Sigmoid colon (tissue), 7 donors: Measurements from ENCODE around the gene FAM227B. TPM values are rescaled to one million over a fixed set of nuclear protein-coding genes. Genes with fewer than 3 reads are reported as not detected.

ENCODE experiments used
- DNase-seq: peaks from one replicate; pipeline ENCODE4 v3.0.0-alpha.2; 2019
- H3K27ac ChIP-seq, 4 donors: fragments of 200-600 bp; sonication (generic); one replicate each; pipeline ENCODE4 v1.5.1; 2016 to 2019; ENCODE audit warnings: mild to moderate bottlenecking in 1 of 4
- H3K27me3 ChIP-seq, 3 donors: fragments of 200-600 bp; sonication (generic); one replicate each; pipeline ENCODE4 v1.5.1; 2019; ENCODE audit warnings: mild to moderate bottlenecking in 1 of 3
- H3K36me3 ChIP-seq, 4 donors: fragments of 200-600 bp; sonication (generic); one replicate each; pipeline ENCODE4 v1.5.1; 2016 to 2019
- H3K4me1 ChIP-seq, 4 donors: fragments of 200-600 bp; sonication (generic); one replicate each; pipeline ENCODE4 v1.5.1; 2017 to 2019
- H3K4me3 ChIP-seq, 4 donors: fragments of 200-600 bp; sonication (generic); one replicate each; pipeline ENCODE4 v1.5.1; 2017 to 2019; ENCODE audit warnings: mild to moderate bottlenecking in 2 of 4, moderate library complexity in 1 of 4
- H3K9me3 ChIP-seq, 4 donors: fragments of 200-600 bp in 3 of 4; sonication (generic) in 3 of 4; one replicate each; pipeline versions ENCODE4 v1.5.1 to v1.6.1; 2013 to 2019
- EP300 ChIP-seq, 4 donors: sonication (generic); formaldehyde crosslinking; IDR thresholded peaks; one replicate each; pipeline ENCODE4 v1.6.1; 2017; ENCODE audit warnings: antibody characterized with exemption in 4 of 4
- POLR2A ChIP-seq, 2 donors: fragments of 450-650 bp; IDR thresholded peaks; one replicate each; pipeline ENCODE4 v1.6.1; 2016; ENCODE audit warnings: antibody characterized with exemption in 2 of 2, mild to moderate bottlenecking in 2 of 2, moderate library complexity in 2 of 2
- POLR2AphosphoS5 ChIP-seq, 4 donors: sonication (generic); formaldehyde crosslinking; IDR thresholded peaks; one replicate each; pipeline ENCODE4 v1.6.1; 2017; ENCODE audit warnings: antibody characterized with exemption in 4 of 4
- WGBS, 2 donors: extraction: QIAGEN DNeasy Blood & Tissue Kit; methylation state at CpG; one replicate each; pipeline ENCODE4 v1.1.7; 2013; 5-methylcytosine and 5-hydroxymethylcytosine counted together
- intact Hi-C: fragments of 100-400 bp; cut with DNase I; formaldehyde crosslinking; loops from one replicate; pipeline ENCODE4 v1.15.1; 2023
- polyA plus RNA-seq, 3 donors: library from polyadenylated mRNA; stranded (reverse); fragments of 200-250 nt; gene quantifications; one replicate each; pipeline ENCODE4 v1.2.3, GENCODE V29; 2013
- total RNA-seq, 4 donors: library from RNA; depleted of rRNA; stranded (reverse); fragments of >200 nt; gene quantifications; one replicate each; pipeline ENCODE4 v1.1.0, GENCODE V29; 2016
- TF ChIP-seq, protein P1 (sequence below), 4 experiments: fragments of 450-650 bp in 3 of 4; fragments of 200-600 bp in 1 of 4; IDR thresholded peaks; one replicate each; pipeline ENCODE4 v1.5.1; 2016 to 2019; ENCODE audit warnings: antibody characterized with exemption in 4 of 4, mild to moderate bottlenecking in 3 of 4, moderate library complexity in 2 of 4
- donor health status: healthy with polysubstance abuse.
- donor health status: Bipolar disorder and iron deficiency.
- donor health status: healthy.

The FAM227B gene
- total and polyA plus RNA-seq, 7 donors = 1.8 to 21.1 (median 11.1) TPM

GRCh38 chr15:49415638-49416037, 205.0 kb downstream of the FAM227B start:
- no peak for DNase-seq
- intact Hi-C loops = loop anchor here (5.0 kb wide), 1 partner anchor 538 kb away; the partner anchor contains the start of gene EID1
- Histone ChIP-seq H3K9me3 (peaks cover 0 to 2% (median 0%) of the 10 kb centered on the region in 4 donors), H3K4me1 (peaks cover 0 to 13% (median 8%) of the 10 kb centered on the region in 4 donors), H3K4me3 (no peak overlapping the region), H3K27me3 (no peaks in the 10 kb centered on the region), H3K27ac (no peak overlapping the region), H3K36me3 (no peaks in the 10 kb centered on the region)
- WGBS, 2 donors = 59 to 77% methylated on average over 1 of the region's 1 CpG
- TF ChIP-seq, protein P1, sequence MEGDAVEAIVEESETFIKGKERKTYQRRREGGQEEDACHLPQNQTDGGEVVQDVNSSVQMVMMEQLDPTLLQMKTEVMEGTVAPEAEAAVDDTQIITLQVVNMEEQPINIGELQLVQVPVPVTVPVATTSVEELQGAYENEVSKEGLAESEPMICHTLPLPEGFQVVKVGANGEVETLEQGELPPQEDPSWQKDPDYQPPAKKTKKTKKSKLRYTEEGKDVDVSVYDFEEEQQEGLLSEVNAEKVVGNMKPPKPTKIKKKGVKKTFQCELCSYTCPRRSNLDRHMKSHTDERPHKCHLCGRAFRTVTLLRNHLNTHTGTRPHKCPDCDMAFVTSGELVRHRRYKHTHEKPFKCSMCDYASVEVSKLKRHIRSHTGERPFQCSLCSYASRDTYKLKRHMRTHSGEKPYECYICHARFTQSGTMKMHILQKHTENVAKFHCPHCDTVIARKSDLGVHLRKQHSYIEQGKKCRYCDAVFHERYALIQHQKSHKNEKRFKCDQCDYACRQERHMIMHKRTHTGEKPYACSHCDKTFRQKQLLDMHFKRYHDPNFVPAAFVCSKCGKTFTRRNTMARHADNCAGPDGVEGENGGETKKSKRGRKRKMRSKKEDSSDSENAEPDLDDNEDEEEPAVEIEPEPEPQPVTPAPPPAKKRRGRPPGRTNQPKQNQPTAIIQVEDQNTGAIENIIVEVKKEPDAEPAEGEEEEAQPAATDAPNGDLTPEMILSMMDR (IDR thresholded peaks at IDR 0.05) = no peak
- no peak for TF ChIP-seq POLR2AphosphoS5 (IDR thresholded peaks at IDR 0.05)
- no peak for TF ChIP-seq POLR2A (IDR thresholded peaks at IDR 0.05)
- no peak for TF ChIP-seq EP300 (IDR thresholded peaks at IDR 0.05)

- H3K9me3 ChIP-seq = peaks cover 0 to 2% (median 0%) of the 10 kb centered on the region in 4 donors
- H3K27ac ChIP-seq = no peak overlapping the region
- DNase-seq = no peak
- intact Hi-C loops = loop anchor here (5.0 kb wide), 1 partner anchor 538 kb away; the partner anchor contains the start of gene EID1
- no peaks in the 10 kb centered on the region for H3K36me3 ChIP-seq
- TF ChIP-seq EP300 (IDR thresholded peaks at IDR 0.05) (no peak), POLR2A (IDR thresholded peaks at IDR 0.05) (no peak), POLR2AphosphoS5 (IDR thresholded peaks at IDR 0.05) (no peak)
- TF ChIP-seq, protein P1 (IDR thresholded peaks at IDR 0.05) = no peak
- H3K4me3 ChIP-seq = no peak overlapping the region
- peaks cover 0 to 13% (median 8%) of the 10 kb centered on the region in 4 donors for H3K4me1 ChIP-seq
- H3K27me3 ChIP-seq = no peaks in the 10 kb centered on the region
These were observed 205.5 kb downstream of the FAM227B start for GRCh38 chr15:49415149-49415548.

DNA sequence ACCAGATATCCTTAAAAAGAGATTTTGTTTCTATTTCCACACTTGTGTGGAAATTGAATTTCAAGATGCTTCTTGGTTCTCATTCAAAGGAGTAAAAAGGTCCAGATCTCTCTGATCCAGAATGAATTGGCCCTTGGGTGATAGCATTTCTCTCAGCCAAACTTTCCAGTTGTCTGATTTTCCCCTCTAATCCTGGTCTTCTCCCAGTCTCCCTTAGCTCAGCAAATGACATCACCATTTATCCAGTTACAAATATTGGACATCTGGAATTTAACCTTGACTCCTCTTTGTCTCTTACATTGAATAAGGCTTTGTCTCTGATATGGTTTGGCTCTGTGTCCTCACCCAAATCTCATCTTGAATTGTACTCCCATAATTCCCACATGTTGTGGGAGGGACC, 207.8 kb downstream of the FAM227B start:
- peaks cover 0 to 2% (median 0%) of the 10 kb centered on the region in 4 donors for H3K9me3 ChIP-seq
- DNase-seq = no peak
- intact Hi-C loops = no loop called here
- H3K4me1 ChIP-seq = peaks cover 0 to 13% (median 8%) of the 10 kb centered on the region in 4 donors
- no peaks in the 10 kb centered on the region for H3K36me3 ChIP-seq
- no peaks in the 10 kb centered on the region for H3K27me3 ChIP-seq
- H3K27ac ChIP-seq = no peak overlapping the region
- no peak overlapping the region for H3K4me3 ChIP-seq
- TF ChIP-seq POLR2AphosphoS5 (IDR thresholded peaks at IDR 0.05) (no peak), POLR2A (IDR thresholded peaks at IDR 0.05) (no peak), EP300 (IDR thresholded peaks at IDR 0.05) (no peak)
- TF ChIP-seq, protein P1 (IDR thresholded peaks at IDR 0.05) = no peak

GRCh38 chr15:49410641-49411040, 210.0 kb downstream of the FAM227B start:
- intact Hi-C loops = no loop called here
- H3K27me3 ChIP-seq = no peaks in the 10 kb centered on the region
- no peaks in the 10 kb centered on the region for H3K36me3 ChIP-seq
- no peaks in the 10 kb centered on the region for H3K9me3 ChIP-seq
- H3K4me3 ChIP-seq = no peak overlapping the region
- DNase-seq = no peak
- TF ChIP-seq POLR2AphosphoS5 (IDR thresholded peaks at IDR 0.05) = no peak
- TF ChIP-seq EP300 (IDR thresholded peaks at IDR 0.05) = no peak
- TF ChIP-seq, protein P1 (IDR thresholded peaks at IDR 0.05) = no peak
- H3K27ac ChIP-seq = no peak overlapping the region
- H3K4me1 ChIP-seq = peaks cover 0 to 5% (median 3%) of the 10 kb centered on the region in 4 donors
